NCI-H345 treated with DMSO at 0.1 percent for 48 hours (cell line): ENCODE results near the gene IL4.

ENCODE experiments used
- DNase-seq: peaks from one replicate; lab custom pipeline; 2025; ENCODE audit not compliant: unreplicated experiment; lab: John Stamatoyannopoulos, UW

IL4 gene

GRCh38 chr5:132669966-132670882 lies 3.6 kb upstream of the IL4 start:
- DNase-seq, result no peak

GRCh38 chr5:132671000-132671399 lies 2.8 kb upstream of the IL4 start:
- DNase-seq, result no peak

DNA sequence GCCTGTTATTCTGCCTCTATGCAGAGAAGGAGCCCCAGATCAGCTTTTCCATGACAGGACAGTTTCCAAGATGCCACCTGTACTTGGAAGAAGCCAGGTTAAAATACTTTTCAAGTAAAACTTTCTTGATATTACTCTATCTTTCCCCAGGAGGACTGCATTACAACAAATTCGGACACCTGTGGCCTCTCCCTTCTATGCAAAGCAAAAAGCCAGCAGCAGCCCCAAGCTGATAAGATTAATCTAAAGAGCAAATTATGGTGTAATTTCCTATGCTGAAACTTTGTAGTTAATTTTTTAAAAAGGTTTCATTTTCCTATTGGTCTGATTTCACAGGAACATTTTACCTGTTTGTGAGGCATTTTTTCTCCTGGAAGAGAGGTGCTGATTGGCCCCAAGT lies 301 bp upstream of the IL4 start:
- DNase-seq, result no peak

- DNase-seq, result no peak
Measured at GRCh38 chr5:132674671-132675506, 1.1 kb downstream of the IL4 start.

GRCh38 chr5:132675936-132676689 lies 2.3 kb downstream of the IL4 start:
- DNase-seq, result no peak

DNA sequence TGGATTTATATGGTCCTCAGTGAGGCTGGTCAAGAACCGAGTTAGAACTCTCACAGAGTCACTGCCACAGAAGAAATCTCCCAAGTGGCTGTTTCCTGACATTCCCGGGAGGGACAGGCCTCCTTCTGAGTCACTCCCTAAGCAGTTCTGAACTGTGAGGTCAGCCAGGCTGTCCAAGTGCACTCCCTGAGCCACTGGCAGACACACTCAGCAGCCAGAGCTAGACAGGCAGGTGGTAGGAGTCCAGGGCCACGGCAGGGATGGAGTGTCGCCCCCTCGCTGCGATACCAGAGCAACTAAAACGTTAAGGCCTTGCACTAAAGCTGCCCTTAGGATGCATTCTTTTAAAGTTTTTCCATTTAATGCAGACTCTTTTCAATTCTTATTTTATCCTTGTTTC lies 3.4 kb downstream of the IL4 start:
- DNase-seq, result no peak

DNA sequence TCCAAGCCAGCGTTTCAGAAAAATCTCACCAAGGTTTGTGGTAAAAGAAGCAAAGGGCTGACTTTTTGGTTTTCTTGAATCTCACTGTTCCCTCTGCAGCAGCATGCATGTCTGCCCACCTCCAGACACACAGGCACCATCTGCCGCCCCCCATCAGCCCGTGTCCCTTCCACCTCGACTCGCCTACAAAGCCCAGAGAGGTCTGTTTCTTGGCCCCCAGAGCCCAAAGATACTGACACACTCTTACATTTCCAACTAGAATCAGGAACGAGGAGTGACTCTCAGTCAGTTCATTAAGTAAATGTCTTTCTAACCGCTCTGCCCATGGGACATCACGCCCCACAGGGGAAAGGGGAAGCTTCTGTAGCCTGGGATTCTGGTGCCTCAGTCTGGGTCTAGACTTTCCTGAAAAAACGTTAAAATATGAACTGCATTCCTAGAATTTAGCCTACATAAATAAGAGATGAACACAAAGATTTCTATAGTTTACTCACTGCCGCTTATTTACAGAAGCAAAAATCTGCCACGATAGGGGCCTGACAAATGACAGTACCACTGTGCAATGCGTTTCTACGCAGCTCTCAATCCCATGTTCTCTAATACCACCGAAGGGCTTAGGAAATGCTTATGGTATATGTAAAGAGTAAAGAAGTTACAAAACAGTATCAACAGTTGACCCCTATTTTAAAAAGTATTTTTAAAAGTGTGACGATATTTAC lies 4.1 kb downstream of the IL4 start:
- no peak for DNase-seq

- no peak for DNase-seq
Measured at GRCh38 chr5:132678735-132679134, 4.9 kb downstream of the IL4 start.

DNA sequence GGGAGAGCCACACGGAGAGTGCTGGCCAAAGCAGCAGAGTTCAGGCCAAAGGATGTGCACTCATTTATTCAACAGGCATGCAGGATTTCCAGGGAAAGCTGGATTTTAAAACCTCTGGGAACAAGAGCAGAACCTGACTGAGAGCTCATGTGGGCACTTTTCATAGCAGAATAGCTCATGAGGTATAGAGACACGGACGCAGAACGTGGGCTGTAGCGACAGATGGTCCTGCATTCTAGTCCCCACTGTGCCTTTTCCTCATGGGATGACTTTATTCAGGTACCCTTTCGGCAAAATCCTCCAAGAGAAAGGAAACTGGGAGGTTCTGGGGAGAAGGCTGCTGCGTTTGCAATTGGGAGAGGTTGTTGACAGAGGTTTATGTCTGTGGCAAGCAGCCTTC lies 5.4 kb downstream of the IL4 start:
- no peak for DNase-seq

- no peak for DNase-seq
Measured at GRCh38 chr5:132679717-132680380, 6.1 kb downstream of the IL4 start.

DNA sequence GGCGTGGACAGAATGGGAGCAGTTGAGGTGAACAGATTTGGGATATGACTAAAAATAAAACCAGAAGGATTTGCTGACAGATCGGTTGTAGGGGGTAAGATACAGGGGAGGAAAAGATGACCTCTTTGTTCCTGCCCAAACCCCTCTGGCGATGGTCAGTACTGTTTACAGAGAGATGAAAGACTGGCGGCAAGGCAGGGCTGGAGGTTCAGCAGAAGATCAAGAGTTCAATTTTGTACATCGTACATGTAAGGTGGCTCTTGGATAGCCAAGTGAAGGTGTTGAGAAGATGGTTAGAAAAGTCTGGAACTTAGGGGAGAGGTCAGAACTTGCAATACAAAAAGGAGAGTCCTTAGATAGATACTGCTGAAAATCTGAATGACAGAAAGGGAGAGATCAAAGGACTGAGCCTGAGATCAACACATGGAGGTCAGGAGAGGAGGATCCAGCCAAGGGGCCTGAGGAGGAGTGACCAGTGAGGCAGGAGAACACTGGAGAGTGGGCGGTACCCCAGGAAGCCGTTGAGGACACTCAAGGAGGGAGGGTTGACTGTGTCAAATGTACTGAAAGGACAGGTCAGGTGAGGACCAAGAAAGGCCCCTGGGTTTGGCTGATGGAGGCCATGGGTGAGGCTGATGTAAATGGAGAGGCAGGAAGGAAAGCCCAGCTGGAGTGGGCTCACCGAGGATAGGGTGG lies 7.1 kb downstream of the IL4 start:
- no peak for DNase-seq

GRCh38 chr5:132681476-132681831 lies 7.7 kb downstream of the IL4 start:
- no peak for DNase-seq

- no peak for DNase-seq
Measured at GRCh38 chr5:132681983-132682382, 8.2 kb downstream of the IL4 start.

- DNase-seq, result no peak
Measured at GRCh38 chr5:132684491-132684890, 10.7 kb downstream of the IL4 start.

DNA sequence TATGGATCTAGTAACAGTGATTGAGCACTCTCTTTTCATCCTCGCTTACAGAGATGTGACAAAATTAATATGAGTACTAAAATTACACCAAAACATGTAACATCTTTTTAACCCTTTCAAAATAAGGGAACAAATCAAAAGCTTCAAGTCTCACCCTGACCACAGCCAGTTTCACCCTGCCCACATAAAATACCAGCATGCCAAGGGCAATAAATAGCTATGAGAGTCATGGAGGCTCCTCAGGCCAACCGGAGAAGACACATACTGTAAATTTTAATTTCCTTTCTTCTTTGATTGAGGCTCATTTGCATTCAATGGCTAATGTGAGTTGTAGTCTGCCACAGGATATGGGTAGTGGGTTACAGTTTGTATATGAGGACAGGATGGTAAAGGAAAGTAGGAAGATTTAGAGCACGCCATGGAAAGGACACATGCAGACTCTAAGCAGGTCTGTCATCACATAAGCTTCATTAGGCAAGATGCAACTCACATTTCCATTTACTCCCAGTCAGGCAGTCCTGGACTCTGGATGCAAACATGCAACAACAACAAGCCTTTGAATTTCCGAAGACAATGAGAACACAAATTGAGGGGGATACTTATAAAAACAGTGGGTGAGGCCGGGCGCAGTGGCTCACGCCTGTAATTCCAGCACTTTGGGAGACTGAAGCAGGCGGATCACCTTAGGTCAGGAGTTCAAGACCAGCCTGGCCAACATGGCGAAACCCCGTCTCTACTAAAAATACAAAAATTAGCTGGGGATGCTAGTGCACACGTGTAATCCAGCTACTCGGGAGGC lies 11.3 kb downstream of the IL4 start:
- DNase-seq, result no peak

DNA sequence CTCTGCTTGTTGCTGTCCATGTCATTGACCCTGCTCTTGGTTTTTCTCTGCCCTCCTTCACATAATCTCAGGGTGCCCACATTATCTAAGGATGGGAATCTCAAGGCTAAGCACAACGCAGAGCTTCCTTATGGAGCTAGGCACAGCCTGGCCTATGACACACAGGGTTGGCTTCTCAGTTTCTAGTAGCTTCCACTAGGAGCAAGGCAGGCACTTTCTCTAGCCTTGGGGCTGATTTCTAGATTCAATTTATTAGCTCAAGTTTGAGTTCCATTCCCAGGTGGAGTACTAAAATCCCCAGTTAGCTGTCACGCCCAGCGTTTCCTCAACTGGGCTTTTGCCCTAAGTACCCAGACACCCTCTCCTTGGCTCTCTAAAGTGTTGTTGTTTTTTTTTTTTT lies 12.4 kb downstream of the IL4 start:
- DNase-seq, result no peak

GRCh38 chr5:132687995-132688394 lies 14.2 kb downstream of the IL4 start:
- no peak for DNase-seq

- DNase-seq, result no peak
Measured at GRCh38 chr5:132688536-132689339, 14.9 kb downstream of the IL4 start.
